ENCODE data around the gene GPR132. TPM values are rescaled to one million over a fixed set of nuclear protein-coding genes. Genes with fewer than 3 reads are reported as not detected.
"Not testable (repeated sequence)": the region's sequence is repeated elsewhere in the genome, so short reads cannot be mapped to it uniquely, and the experiment has no call there.

Gene GPR132
- total RNA-seq, 1 donor from 2014 or later, result 48.5 TPM

DNA sequence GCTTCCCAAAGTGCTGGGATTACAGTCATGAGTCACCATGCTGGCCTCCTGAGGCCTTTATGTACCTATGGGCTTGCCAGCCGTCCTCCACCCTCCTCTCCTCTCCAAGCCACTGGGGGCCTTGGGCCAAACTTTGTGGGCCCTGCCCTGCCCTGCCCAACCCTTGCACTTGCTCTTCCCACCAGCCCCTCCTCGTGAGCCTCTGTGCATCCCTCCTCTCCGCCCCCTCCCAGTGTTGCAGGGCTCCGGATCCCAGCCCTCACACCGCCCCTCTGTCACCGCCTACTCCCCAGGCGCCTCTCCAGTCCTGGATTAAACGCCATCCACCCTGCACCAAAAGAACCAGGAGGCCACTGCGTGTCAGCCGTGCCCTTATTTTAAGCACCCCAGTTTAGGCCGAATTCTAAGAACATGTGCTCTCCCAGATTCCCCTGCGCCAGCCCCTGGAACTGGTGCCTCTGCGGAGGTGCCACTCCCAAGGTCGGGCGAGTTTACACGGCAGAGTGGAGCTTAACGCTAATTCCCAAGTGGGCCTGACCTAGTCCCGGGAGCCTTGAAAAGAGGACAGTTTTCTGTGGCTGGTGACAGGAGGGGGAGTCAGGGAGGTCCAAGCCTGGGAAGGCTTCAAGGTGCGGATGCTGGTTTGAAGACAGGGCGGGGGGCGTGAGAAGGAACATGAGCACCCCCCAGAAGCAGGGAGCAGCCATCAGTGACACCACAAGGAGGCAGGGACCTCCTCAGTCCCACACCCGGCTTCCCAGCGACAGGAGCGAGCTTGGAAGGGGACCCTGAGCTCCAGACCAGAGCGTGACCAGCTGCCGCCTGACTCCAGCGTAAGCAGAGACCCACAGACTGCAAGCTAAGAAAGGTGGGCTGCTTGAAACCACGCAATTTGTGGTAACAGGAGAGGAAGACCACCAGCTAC, 23.1 kb downstream of the GPR132 start:
- H3K27ac Mint-ChIP-seq, result no peak overlapping the region
- CTCF ChIA-PET, result interaction anchor here (0.7 to 4.6 kb wide), 3 partner anchors 21 to 68 kb away, joined by 3 to 71 read pairs (median 4); partner anchors contain the start of gene CDCA4

DNA sequence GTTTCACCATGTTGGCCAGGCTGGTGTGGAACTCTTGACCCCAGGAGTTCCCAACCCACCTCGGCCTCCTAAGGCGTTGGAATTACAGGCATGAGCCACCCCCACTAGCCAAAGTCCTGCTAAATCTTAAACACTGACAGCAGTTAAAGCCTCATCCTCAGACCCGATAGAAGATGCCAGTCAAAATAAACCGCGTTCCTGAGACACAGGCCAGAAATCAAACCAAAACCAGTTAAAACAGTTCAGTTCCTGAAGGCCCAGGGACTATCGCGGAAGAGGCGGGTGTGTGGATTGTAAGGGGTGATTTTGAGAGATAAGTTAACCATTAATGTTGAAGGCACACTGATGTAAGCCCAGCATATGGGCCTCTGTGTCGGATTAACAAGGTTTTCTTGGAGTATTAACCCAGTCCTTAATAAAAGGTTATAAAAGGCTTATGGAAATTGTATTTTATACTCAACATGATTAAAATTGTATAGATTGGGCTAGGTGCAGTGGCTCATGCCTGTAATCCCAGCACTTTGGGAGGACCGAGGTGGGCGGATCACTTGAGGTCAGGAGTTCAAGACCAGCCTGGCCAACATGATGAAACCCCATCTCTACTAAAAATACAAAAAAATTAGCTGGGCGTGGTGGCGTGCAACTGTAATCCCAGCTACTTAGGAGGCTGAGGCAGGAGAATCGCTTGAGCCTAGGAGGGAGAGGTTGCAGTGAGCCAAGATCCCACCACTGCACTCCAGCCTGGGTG, 25.6 kb downstream of the GPR132 start:
- Mint-ChIP-seq H3K9me3 (no peaks in the 10 kb centered on the region), H3K36me3 (ENCODE audit: low read depth) (no peaks in the 10 kb centered on the region), H3K27ac (no peak overlapping the region), H3K4me3 (no peak overlapping the region), H3K27me3 (no peaks in the 10 kb centered on the region), H3K4me1 (peaks cover 2% of the 10 kb centered on the region)
- TF ChIP-seq, protein P1, sequence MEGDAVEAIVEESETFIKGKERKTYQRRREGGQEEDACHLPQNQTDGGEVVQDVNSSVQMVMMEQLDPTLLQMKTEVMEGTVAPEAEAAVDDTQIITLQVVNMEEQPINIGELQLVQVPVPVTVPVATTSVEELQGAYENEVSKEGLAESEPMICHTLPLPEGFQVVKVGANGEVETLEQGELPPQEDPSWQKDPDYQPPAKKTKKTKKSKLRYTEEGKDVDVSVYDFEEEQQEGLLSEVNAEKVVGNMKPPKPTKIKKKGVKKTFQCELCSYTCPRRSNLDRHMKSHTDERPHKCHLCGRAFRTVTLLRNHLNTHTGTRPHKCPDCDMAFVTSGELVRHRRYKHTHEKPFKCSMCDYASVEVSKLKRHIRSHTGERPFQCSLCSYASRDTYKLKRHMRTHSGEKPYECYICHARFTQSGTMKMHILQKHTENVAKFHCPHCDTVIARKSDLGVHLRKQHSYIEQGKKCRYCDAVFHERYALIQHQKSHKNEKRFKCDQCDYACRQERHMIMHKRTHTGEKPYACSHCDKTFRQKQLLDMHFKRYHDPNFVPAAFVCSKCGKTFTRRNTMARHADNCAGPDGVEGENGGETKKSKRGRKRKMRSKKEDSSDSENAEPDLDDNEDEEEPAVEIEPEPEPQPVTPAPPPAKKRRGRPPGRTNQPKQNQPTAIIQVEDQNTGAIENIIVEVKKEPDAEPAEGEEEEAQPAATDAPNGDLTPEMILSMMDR (IDR thresholded peaks at IDR 0.05), result no peak
- DNase-seq, result no peak
- intact Hi-C loops (cut with micrococcal nuclease), result no loop called here
- ATAC-seq (ENCODE audit: low read depth), result no peak
- ChIA-PET POLR2A (no interaction called here), CTCF (interaction anchor here (1.7 kb wide), 1 partner anchor 64 kb away, joined by 7 read pairs; no protein-coding TSS in a partner anchor)

More for the DNA sequence above, 23.1 kb downstream of the GPR132 start:
- intact Hi-C loops (cut with micrococcal nuclease), result no loop called here
- POLR2A ChIA-PET, result interaction anchor here (0.6 to 1.3 kb wide), 2 partner anchors 11 to 57 kb away, joined by 4 to 6 read pairs; partner anchors contain the start of gene CLBA1
- peaks cover 9% of the 10 kb centered on the region for H3K4me1 Mint-ChIP-seq
- no peak for DNase-seq
- TF ChIP-seq, protein P1 (IDR thresholded peaks at IDR 0.05), result no peak
- no peaks in the 10 kb centered on the region for H3K9me3 Mint-ChIP-seq
- H3K4me3 Mint-ChIP-seq, result no peak overlapping the region
- no peak for ATAC-seq (ENCODE audit: low read depth)
- H3K27me3 Mint-ChIP-seq, result no peaks in the 10 kb centered on the region
- peaks cover 1% of the 10 kb centered on the region for H3K36me3 Mint-ChIP-seq (ENCODE audit: low read depth)

DNA sequence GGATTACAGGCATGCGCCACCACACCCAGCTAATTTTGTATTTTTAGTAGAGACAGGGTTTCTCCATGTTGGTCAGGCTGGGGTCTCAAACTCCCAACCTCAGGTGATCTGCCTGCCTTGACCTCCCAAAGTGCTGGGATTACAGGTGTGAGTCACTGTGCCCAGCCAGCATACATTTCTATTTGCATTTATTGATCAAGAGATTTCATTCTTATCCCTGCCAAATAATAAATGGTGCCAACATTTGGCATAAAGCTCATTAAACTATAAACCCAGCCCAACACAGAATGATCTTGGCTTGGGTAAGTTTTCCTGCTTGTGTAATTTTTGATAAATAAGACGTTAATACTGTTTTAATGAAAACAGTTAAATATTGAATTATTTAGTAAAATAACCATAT, 29.6 kb downstream of the GPR132 start:
- H3K9me3 Mint-ChIP-seq; ATAC-seq (ENCODE audit: low read depth); DNase-seq; H3K4me3 Mint-ChIP-seq; H3K36me3 Mint-ChIP-seq (ENCODE audit: low read depth); H3K27ac Mint-ChIP-seq; intact Hi-C loops (cut with micrococcal nuclease); H3K27me3 Mint-ChIP-seq: not testable (repeated sequence)
- ChIA-PET POLR2A (interaction anchor here (0.7 to 0.8 kb wide), 2 partner anchors 10 to 51 kb away, joined by 3 read pairs; no protein-coding TSS in a partner anchor), CTCF (interaction anchor here (0.7 to 1.2 kb wide), 4 partner anchors 10 to 62 kb away, joined by 3 to 4 read pairs (median 4); no protein-coding TSS in a partner anchor)
- peaks cover 15% of the 10 kb centered on the region for H3K4me1 Mint-ChIP-seq

DNA sequence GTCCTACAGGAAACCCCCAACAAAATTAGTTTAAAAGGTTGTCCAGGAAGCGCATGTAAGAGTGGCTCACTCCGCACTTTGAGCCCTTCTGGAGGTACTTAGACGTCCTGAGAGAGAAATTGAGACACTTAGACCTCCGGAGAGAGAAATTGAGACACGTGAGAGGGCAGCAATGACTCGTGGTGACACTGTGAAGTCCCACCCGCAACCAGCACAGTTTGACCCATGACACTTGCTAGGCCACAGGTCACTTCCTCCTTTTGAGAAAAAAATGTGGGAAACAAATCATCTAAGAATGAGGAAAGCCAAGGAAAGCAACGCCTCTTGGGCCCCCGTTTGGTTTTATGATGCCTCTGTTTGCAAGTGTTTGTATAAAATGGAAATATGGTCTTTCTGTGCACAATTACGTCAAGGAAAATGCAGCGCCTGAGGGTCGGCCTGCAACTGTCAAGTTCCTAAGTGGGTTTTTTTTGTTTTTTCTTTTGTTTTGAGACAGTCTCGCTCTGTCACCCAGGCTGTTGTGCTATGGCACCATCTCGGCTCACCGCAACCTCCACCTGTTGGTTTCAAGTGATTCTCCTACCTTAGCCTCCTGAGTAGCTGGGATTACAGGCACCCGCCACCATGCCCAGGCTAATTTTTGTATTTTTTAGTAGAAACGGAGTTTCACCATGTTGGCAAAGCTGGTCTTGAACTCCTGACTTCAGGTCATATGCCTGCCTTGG, 30.8 kb downstream of the GPR132 start:
- Mint-ChIP-seq H3K27ac (no peak overlapping the region), H3K9me3 (no peaks in the 10 kb centered on the region), H3K4me3 (peak overlapping the region; percentile 35), H3K4me1 (peaks cover 15% of the 10 kb centered on the region), H3K36me3 (ENCODE audit: low read depth) (no peaks in the 10 kb centered on the region), H3K27me3 (no peaks in the 10 kb centered on the region)
- ChIA-PET CTCF (interaction anchor here (0.7 to 1.1 kb wide), 3 partner anchors 11 to 59 kb away, joined by 3 to 4 read pairs (median 3); no protein-coding TSS in a partner anchor), POLR2A (interaction anchor here (0.6 kb wide), 1 partner anchor 22 kb away, joined by 3 read pairs; no protein-coding TSS in a partner anchor)
- DNase-seq, result no peak
- ATAC-seq (ENCODE audit: low read depth), result no peak
- intact Hi-C loops (cut with micrococcal nuclease), result no loop called here
- TF ChIP-seq, protein P1 (IDR thresholded peaks at IDR 0.05), result no peak

DNA sequence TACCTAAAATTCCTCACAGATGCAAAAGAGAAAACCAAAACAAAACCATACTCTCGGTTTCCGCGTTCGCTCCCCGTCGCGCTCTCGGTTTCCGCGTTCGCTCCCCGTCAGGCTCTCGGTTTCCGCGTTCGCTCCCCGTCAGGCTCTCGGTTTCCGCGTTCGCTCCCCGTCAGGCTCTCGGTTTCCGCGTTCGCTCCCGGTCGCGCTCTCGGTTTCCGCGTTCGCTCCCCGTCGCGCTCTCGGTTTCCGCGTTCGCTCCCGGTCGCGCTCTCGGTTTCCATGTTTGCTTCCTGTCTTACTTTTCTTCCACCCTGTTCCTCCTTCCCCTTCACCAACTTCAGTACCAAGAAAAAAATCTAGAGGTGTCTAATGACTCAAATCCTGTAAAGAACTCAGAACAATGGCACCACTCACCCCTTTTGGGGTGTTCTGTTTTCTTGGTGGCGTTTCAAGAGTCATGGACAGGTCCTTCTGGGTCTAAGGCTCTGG, 31.8 kb downstream of the GPR132 start:
- H3K27ac Mint-ChIP-seq, result peak overlapping the region; percentile 73
- ATAC-seq (ENCODE audit: low read depth); H3K36me3 Mint-ChIP-seq (ENCODE audit: low read depth); H3K9me3 Mint-ChIP-seq; DNase-seq; H3K27me3 Mint-ChIP-seq; intact Hi-C loops (cut with micrococcal nuclease); POLR2A ChIA-PET: not testable (repeated sequence)
- H3K4me3 Mint-ChIP-seq, result peak overlapping the region; percentile 84
- H3K4me1 Mint-ChIP-seq, result peaks cover 15% of the 10 kb centered on the region
- CTCF ChIA-PET, result interaction anchor here (0.8 kb wide), 1 partner anchor 13 kb away, joined by 3 read pairs; no protein-coding TSS in a partner anchor

DNA sequence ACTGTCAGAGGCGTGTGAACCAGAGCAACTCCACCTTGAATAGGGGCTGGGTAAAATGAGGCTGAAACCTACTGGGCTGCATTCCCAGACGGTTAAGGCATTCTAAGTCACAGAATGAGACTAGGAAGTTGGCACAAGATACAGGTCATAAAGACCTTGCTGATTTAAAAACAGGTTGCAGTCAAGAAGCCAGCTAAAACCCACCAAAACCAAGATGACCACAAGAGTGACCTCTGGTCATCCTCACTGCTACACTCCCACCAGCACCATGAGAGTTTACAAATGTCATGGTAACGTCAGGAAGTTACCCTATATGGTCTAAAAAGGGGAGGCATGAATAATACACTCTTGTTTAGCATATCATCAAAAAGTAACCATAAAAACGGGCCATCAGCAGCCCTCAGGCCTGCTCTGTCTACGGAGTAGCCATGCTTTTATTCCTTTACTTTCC, 32.8 kb downstream of the GPR132 start:
- ATAC-seq (ENCODE audit: low read depth); DNase-seq; POLR2A ChIA-PET; H3K36me3 Mint-ChIP-seq (ENCODE audit: low read depth); H3K27me3 Mint-ChIP-seq; H3K27ac Mint-ChIP-seq; H3K9me3 Mint-ChIP-seq; intact Hi-C loops (cut with micrococcal nuclease): not testable (repeated sequence)
- CTCF ChIA-PET, result interaction anchor here (2.2 kb wide), 1 partner anchor 13 kb away, joined by 11 read pairs; no protein-coding TSS in a partner anchor
- H3K4me1 Mint-ChIP-seq, result peaks cover 15% of the 10 kb centered on the region
- peak overlapping the region; percentile 84 for H3K4me3 Mint-ChIP-seq

All from activated B cell treated with CpG ODN at 0.5 μM for 24 hours (primary cell).